Stimulated activated memory B cell treated with anti-CD40 and anti-IgM and Interleukin-4, amounts not matched to agents 10 μg/mL and 1 μg/mL and 100 μg/mL, for 72 hours (primary cell): ENCODE data around the gene F11R.
"Not testable (repeated sequence)": the region's sequence is repeated elsewhere in the genome, so short reads cannot be mapped to it uniquely, and the experiment has no call there.

Experiments used
- ATAC-seq: fragments of 150-1000 bp; cut with Tn5 transposase; 2 replicates; pipeline ENCODE4 v1.10.0; 2021
- H3K27ac Mint-ChIP-seq: one replicate; pipeline ENCODE4 v1.8.0; 2022; ENCODE audit warnings: mild to moderate bottlenecking, mixed read lengths
- H3K27me3 Mint-ChIP-seq: one replicate; pipeline ENCODE4 v1.8.0; 2022; ENCODE audit warnings: mixed read lengths
- H3K36me3 Mint-ChIP-seq: one replicate; pipeline ENCODE4 v1.8.0; 2022; ENCODE audit warnings: mixed read lengths
- H3K4me1 Mint-ChIP-seq: one replicate; pipeline ENCODE4 v1.8.0; 2022; ENCODE audit warnings: mixed read lengths
- H3K4me3 Mint-ChIP-seq: one replicate; pipeline ENCODE4 v1.8.0; 2022; ENCODE audit warnings: mild to moderate bottlenecking, moderate library complexity, mixed read lengths
- H3K9me3 Mint-ChIP-seq: one replicate; pipeline ENCODE4 v1.8.0; 2022; ENCODE audit warnings: mixed read lengths

F11R gene

DNA sequence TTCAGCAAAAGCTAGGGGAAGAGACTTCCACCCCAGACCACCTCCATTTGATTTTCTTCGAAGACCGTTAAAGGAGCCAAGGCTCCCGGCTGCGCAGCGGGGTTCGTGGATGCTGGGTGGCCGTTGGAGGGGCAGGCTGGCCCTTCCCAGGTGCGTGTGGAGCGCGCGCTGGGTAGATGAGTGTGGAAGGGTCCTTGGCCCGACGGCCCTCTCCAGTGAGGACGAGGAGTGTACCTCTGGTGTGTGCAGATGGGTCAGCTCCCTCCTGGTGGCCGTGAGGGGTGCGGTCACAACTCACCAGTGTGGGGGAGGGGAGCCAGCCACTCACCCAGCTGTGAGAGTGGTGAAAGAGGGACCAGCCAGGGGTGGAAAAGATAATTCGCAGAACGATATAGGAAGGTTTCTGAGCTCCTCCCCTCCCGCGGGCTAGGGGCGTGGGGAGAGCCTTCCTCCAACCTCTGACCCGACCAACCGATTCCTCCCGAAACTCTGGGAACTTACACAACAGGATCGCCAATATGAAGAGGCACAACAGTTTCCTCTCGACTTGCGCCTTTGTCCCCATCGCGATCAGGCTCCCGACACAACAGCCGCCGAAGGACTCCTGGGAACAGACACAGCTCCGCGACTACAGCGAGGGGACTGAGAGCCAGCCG, at the start of gene F11R:
Gene F11R, minus strand, starts transcription at position 644 of the 656 bp plus-strand sequence. Its CDS starts 79 bp downstream, at position 565.
- H3K27ac Mint-ChIP-seq: peak within 1 kb of the TSS; percentile 88
- no peaks in the 10 kb centered on the region for H3K9me3 Mint-ChIP-seq
- H3K27me3 Mint-ChIP-seq: no peaks in the 10 kb centered on the region
- H3K4me3 Mint-ChIP-seq: peak within 1 kb of the TSS; percentile 87
- peak; percentile 60 for ATAC-seq
- H3K36me3 Mint-ChIP-seq: no peaks in the 10 kb centered on the region
- H3K4me1 Mint-ChIP-seq: peaks cover 45% of the 10 kb centered on the region

DNA sequence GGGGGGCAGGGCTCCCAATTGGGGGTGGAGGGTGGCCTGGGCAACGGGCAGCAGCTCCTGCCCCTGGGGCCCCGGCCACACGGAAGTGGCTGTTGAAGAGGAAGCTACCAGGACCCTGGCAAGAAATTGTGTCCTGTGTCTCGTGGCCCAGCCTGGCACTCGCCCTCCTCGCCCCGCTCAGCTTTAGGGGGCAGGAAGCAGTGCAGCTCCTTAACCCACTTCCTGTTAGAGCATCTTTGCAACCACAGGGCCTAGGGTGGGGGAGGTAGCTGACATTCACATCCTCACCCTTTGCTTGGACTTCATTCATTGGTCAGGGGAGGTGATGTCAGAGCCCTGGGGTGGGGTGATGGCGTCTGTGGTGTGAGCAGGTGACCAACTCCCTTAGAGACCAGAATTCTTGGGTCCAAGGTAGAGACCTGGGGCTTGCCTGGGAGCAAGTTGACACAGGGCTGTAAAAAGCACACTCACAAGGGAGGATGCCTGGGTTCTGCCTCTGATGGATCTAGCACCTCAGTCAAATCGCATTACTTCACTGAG, 48.8 kb upstream of the F11R start, which contains the start of gene ARHGAP30:
Gene ARHGAP30, minus strand, starts transcription at position 161 of the 540 bp plus-strand sequence. CDS start 267 bp downstream, outside the sequence.
- no peaks in the 10 kb centered on the region for H3K27me3 Mint-ChIP-seq
- peak within 1 kb of the TSS; percentile 93 for H3K4me3 Mint-ChIP-seq
- peaks cover 32% of the 10 kb centered on the region for H3K36me3 Mint-ChIP-seq
- no peaks in the 10 kb centered on the region for H3K9me3 Mint-ChIP-seq
- H3K4me1 Mint-ChIP-seq: peaks cover 48% of the 10 kb centered on the region
- ATAC-seq: peak; percentile 95
- H3K27ac Mint-ChIP-seq: peak within 1 kb of the TSS; percentile 94

DNA sequence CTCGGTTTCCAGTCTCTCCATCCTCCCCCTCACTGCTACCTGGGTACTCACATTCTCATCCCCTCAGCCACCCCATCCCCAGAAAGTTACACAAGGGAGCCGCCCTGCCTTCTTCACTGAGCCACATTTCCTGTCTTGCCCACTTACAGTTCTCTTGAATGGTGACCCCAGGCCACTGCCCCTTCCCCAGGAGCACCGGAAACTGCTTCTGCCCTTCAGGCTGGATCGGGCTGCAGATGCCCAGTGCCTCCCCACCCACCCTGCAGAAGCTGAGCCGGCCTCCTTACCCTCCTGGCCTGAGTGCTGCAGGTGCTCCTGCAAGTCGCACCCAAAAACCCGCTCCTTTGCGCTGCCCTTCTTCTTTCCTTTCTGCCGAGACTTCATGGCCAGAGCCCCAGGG, 48.3 kb upstream of the F11R start:
- no peak for ATAC-seq
- H3K4me3 Mint-ChIP-seq: peak overlapping the region; percentile 93

DNA sequence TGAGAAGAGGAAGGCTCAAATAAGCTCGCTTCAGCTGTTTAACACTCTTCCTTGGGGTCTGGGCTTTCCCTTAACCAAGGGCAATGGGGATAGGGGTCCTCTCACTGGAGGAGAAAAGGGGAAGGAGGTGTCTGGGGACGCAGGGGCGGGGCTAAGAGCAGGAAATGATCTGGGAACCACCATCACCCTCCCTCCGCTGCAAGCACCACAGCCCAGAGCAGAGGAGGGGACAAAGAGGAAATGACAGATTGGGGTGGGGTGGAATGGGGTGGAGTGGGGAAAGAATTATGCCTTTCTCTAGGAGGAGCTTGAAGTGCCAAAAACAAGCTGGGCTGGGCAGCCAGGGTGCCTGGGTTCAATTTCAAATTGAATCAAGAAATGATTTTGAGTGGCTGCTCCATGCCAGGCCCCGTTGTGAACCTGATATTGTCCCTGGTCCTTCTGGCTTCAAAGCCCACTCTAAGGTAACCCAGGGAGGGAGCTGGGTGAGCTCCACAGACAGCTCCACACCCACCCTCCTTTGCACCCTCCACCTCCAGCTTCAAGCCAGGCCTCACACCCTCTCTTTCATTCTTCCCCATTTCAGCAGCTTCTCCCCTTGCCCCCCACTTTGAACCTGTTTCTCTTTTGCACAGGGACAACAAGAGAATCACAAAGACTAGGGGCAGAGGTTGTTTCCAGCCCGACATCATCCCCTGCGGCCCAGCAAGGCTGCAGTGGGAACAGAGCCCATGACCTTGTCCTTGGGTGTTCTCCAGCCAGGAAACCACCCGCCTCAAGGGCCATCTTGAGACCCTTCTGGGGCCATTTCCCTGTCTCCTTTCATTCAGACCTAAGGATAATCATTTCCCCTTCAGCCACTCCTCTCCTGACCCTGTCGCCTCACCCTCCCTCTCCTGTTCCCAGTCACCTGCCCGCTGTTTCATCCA, 47.6 kb upstream of the F11R start:
- Mint-ChIP-seq H3K27me3 (no peaks in the 10 kb centered on the region), H3K27ac (peak overlapping the region; percentile 94), H3K9me3 (no peaks in the 10 kb centered on the region), H3K4me3 (peak overlapping the region; percentile 93), H3K36me3 (peaks cover 43% of the 10 kb centered on the region), H3K4me1 (peaks cover 60% of the 10 kb centered on the region)
- ATAC-seq: peak; percentile 84

More for the DNA sequence above, 48.3 kb upstream of the F11R start:
- Mint-ChIP-seq H3K9me3 (no peaks in the 10 kb centered on the region), H3K36me3 (peaks cover 38% of the 10 kb centered on the region), H3K27ac (peak overlapping the region; percentile 94), H3K4me1 (peaks cover 53% of the 10 kb centered on the region), H3K27me3 (no peaks in the 10 kb centered on the region)

DNA sequence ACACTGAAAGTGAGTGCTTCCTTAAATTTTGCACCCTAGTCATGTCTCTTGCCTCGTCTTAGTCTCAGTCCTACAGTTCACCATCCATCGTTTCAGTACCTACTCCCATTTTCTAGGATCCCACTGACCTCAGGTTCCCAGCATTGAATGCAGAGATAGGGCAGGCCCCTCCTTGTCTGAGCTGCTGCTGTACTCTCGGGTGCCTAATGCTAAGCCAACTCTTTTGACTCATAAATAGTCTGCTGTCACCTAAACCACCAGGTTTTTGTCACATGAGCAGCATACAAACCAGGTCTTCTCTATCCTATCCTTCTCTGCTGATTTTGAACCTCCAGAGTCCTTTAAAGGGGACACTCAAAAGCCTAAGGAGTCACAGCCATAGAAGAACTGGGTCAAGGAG, 45.7 kb upstream of the F11R start:
- Mint-ChIP-seq H3K4me1 (peaks cover 72% of the 10 kb centered on the region), H3K36me3 (peaks cover 50% of the 10 kb centered on the region), H3K27me3 (no peaks in the 10 kb centered on the region), H3K9me3 (no peaks in the 10 kb centered on the region), H3K27ac (peak overlapping the region; percentile 94), H3K4me3 (peak overlapping the region; percentile 93)
- ATAC-seq: no peak

DNA sequence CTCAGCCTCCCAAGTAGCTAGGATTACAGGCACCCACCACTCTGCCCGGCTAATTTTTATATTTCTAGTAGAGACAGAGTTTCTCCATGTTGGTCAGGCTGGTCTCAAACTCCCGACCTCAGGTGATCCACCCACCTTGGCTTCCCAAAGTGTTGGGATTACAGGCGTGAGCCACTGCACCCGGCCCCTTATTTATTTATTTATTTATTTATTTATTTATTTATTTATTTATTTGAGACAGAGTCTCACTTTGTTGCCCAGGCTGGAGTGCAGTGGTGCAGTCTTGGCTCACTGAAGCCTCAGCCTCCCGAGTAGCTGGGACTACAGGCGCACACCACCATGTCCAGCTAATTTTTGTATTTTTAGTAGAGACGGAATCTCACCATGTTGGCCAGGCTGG, 44.7 kb upstream of the F11R start:
- not testable (repeated sequence) for H3K27me3 Mint-ChIP-seq, ATAC-seq, H3K4me3 Mint-ChIP-seq, H3K9me3 Mint-ChIP-seq, H3K27ac Mint-ChIP-seq
- H3K4me1 Mint-ChIP-seq: peaks cover 70% of the 10 kb centered on the region
- peaks cover 52% of the 10 kb centered on the region for H3K36me3 Mint-ChIP-seq

DNA sequence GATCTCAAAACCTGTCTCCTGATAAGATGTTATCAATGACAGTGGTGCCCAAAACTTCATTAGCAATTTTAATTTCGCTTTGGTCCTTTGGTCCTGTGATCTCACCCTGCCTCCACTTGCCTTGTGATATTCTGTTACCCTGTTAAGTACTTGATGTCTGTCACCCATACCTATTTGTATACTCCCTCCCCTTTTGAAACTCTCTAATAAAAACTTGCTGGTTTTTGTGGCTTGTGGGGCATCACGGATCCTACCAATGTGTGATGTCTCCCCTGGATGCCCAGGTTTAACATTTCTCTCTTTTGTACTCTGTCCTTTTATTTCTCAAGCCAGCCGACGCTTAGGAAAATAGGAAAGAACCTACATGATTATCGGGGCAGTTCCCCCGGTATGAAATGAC, 43.0 kb upstream of the F11R start:
- Mint-ChIP-seq H3K27ac (peak overlapping the region; percentile 78), H3K36me3 (peaks cover 61% of the 10 kb centered on the region), H3K4me1 (peaks cover 88% of the 10 kb centered on the region)
- H3K27me3 Mint-ChIP-seq, H3K4me3 Mint-ChIP-seq, ATAC-seq, H3K9me3 Mint-ChIP-seq: not testable (repeated sequence)

DNA sequence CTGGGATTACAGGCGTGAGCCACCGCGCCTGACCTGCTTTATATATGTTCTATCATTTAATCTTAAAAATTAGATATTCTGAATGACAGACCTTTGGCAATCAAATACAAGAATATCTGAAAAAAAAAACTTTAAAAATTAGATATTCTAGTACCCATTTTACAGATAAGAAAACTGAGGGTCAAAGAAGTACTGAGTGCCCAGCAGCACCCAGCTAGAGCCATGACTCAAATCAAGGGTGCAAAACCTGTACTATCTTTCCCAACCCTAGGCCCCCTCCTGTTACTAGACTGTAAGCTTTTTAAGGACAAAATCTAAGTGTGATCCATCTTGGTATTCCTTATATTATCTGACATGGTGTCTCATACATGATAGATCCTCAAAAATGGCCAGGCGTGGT, 40.5 kb upstream of the F11R start:
- Mint-ChIP-seq H3K27me3 (no peaks in the 10 kb centered on the region), H3K36me3 (peaks cover 52% of the 10 kb centered on the region), H3K27ac (no peak overlapping the region), H3K4me1 (peaks cover 67% of the 10 kb centered on the region), H3K4me3 (no peak overlapping the region), H3K9me3 (no peaks in the 10 kb centered on the region)
- ATAC-seq: no peak

DNA sequence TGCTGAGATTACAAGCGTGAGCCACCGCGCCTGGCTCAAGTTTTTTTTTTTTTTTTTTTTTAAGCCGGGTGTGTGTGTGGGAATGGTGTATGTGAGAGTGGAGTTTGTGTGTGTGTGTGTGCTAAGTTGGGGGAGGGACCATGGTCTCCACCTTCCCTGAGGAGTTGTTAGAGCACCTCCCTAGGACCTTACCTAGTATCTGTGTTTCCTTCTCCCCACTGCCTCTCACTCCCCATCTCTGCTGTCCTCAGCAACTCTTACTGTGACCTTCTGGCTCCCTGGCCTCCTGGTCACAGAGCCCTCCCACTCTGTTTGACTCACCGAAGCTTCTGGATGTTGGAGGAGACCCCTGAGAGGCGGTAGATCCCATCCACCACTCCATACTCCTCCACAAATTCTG, 38.3 kb upstream of the F11R start:
- Mint-ChIP-seq H3K4me1 (peaks cover 53% of the 10 kb centered on the region), H3K36me3 (peaks cover 55% of the 10 kb centered on the region), H3K27ac (peak overlapping the region; percentile 49), H3K9me3 (no peaks in the 10 kb centered on the region), H3K4me3 (no peak overlapping the region), H3K27me3 (no peaks in the 10 kb centered on the region)
- ATAC-seq: no peak

DNA sequence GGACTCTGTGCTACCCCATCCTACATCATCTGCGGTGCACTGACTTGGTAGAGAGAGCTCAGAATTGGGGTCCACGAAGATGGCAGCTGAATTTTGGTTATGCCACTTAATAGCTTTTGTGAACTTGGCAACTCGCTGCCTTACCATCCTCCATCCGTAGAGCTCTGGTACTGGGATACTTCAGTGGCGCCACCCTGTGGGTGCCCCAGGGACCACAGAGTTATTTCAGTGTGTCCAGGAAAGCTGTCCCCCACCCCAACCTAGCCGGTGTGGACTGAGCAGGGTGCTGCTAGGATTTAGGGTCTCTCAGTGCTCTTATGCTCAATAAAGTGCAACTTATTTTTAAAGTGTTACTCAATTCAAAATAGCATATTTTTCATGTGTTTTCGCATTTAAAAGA, 33.9 kb upstream of the F11R start:
- no peak overlapping the region for H3K4me3 Mint-ChIP-seq
- no peaks in the 10 kb centered on the region for H3K9me3 Mint-ChIP-seq
- peaks cover 21% of the 10 kb centered on the region for H3K4me1 Mint-ChIP-seq
- no peaks in the 10 kb centered on the region for H3K27me3 Mint-ChIP-seq
- ATAC-seq: no peak
- no peak overlapping the region for H3K27ac Mint-ChIP-seq
- peaks cover 68% of the 10 kb centered on the region for H3K36me3 Mint-ChIP-seq

DNA sequence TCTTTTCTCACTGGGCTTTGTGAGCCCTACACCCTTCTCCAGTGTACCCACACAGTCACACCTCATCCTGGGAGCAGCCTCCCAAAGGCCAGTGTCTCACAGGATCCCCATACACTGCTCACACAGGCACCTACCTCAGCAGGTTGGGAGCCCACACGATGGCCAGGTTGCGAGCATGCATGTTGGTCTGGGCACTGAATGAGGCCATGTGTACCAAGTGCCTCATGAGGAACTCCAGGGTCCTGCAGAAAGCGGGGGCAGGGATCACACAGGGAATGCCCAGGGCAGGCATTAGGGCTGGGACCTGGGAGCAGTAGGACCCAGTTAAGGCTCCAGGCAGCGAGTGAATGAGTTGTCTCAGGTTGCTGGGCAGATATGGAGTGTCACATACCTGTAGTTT, 33.3 kb upstream of the F11R start:
- no peak for ATAC-seq
- Mint-ChIP-seq H3K4me3 (no peak overlapping the region), H3K9me3 (no peaks in the 10 kb centered on the region), H3K36me3 (peaks cover 68% of the 10 kb centered on the region), H3K27ac (no peak overlapping the region), H3K4me1 (peaks cover 20% of the 10 kb centered on the region), H3K27me3 (no peaks in the 10 kb centered on the region)

DNA sequence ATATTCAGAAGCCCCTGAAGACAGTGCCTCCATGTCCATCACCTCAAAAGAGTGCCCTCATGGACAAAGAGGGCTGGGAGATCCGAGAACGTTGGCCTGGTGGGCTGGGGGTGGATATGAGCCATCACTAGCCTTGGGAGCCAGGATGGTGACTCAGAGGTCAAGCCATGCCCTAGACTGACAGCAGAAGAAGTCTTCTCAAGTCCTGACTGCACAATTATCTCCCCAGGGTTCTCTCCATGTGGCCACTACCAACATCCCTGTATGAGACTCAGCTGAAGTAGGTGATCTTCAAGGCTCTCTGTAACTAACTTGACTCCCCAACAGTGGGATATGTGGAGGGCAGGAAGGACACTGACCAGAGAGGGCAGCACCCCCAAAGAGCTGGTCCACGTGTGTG, 31.9 kb upstream of the F11R start:
- H3K27me3 Mint-ChIP-seq: no peaks in the 10 kb centered on the region
- peaks cover 29% of the 10 kb centered on the region for H3K4me1 Mint-ChIP-seq
- peak overlapping the region; percentile 46 for H3K27ac Mint-ChIP-seq
- no peak for ATAC-seq
- peaks cover 77% of the 10 kb centered on the region for H3K36me3 Mint-ChIP-seq
- no peak overlapping the region for H3K4me3 Mint-ChIP-seq
- no peaks in the 10 kb centered on the region for H3K9me3 Mint-ChIP-seq

DNA sequence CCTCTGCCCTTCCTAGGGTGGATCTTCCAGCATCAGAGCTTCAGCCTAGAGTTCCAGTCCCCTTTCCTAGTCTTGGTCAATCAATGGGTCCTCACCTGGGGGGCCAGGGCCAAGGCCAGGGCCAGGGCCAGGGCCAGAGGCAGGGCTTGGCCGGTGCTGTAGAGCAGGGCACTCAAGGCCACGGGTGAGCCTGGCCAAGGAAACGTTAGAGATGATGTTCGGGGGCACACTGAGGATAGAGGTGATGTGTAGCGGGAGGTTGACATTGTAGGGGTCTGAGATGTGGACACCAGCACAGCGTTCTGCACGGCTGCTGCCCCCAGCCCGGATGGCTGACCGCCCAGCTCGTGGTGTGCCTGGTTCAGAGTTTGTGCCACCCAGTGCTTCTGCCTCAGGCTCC, 30.3 kb upstream of the F11R start:
- Mint-ChIP-seq H3K36me3 (peaks cover 67% of the 10 kb centered on the region), H3K9me3 (no peaks in the 10 kb centered on the region), H3K27me3 (no peaks in the 10 kb centered on the region), H3K27ac (peak overlapping the region; percentile 53), H3K4me3 (no peak overlapping the region), H3K4me1 (peaks cover 43% of the 10 kb centered on the region)
- ATAC-seq: no peak

DNA sequence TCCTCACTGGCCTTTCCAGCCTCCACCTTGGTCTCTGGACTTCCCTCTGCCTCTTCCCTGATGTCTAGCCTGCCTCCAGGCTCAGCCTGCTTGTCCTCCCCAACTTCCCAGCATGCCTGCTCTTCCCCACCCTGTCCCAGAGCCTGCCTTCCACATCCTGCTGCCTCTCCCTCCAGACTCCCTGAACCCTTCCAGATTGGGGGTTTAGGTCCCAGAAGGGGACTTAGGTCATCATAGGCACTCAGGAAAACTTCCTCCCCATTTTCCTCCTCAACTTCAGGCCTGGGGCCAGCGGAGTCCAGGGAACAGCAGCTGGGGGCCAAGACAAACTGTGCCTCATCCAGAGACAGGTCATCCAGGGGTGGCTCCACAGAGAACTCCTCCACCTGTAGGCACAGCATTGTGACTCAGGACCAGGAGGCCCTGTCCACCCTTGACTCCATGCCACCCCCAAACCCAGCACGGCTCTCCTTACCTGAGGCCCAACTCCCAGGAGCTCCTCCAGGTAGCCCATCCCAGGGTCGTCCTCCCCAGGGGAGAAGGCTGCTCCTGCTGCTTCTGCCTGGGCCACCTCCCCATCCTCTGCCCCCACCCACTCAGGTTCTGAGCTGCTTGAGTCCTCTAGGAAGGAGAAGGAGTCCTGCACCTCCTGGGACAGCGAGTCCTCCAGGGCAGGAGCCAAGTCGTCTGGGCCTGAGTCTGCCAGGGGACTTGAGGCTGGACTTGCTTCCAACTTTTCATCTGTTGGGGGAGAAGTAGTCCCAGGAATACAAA, 28.2 kb upstream of the F11R start:
- Mint-ChIP-seq H3K4me1 (peaks cover 45% of the 10 kb centered on the region), H3K27ac (peak overlapping the region; percentile 95), H3K4me3 (no peak overlapping the region), H3K27me3 (no peaks in the 10 kb centered on the region), H3K36me3 (peaks cover 58% of the 10 kb centered on the region), H3K9me3 (no peaks in the 10 kb centered on the region)
- no peak for ATAC-seq
